ENCODE data around the gene TAF4B. TPM values are rescaled to one million over a fixed set of nuclear protein-coding genes. Genes with fewer than 3 reads are reported as not detected.

Gene TAF4B
- total RNA-seq, 2 donors from 2014 or later, result 12.8 to 14.1 TPM

Other genes starting within 250 kb of the TAF4B start
- 10 to 100 TPM; 66.3 to 74.0 TPM for gene SS18, start 135.8 kb upstream of the TAF4B start, total RNA-seq
- under 1 TPM in 1 of 2 donors, not detected in 1; 0.58 TPM for gene PSMA8, start 92.6 kb upstream of the TAF4B start, total RNA-seq

All from activated T-helper 17 cell treated with anti-CD3 and anti-CD28 coated beads, Interleukin-2, amount 50 U/mL, for 72 hours (primary cell).